Measurements from ENCODE around the gene PKHD1.

- TF ChIP-seq SIN3A (conservative IDR thresholded peaks at IDR 0.05 in 1 of 2, IDR thresholded peaks at IDR 0.05 in 1 of 2; ENCODE audit: low read depth in 1 of 2, low read length in 2 of 2) = no peak
- TF ChIP-seq JUN (IDR thresholded peaks at IDR 0.05; ENCODE audit: low read depth, low read length) = no peak
- no peak for TF ChIP-seq EGR1 (IDR thresholded peaks at IDR 0.05; ENCODE audit: borderline replicate concordance, low read depth, low read length)
- no peak for TF ChIP-seq CHD2 (IDR thresholded peaks at IDR 0.05; ENCODE audit: low read length)
- TF ChIP-seq USF2 (IDR thresholded peaks at IDR 0.05; ENCODE audit: low read length) = no peak
- TF ChIP-seq, protein P1, sequence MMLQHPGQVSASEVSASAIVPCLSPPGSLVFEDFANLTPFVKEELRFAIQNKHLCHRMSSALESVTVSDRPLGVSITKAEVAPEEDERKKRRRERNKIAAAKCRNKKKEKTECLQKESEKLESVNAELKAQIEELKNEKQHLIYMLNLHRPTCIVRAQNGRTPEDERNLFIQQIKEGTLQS (IDR thresholded peaks at IDR 0.05; ENCODE audit: insufficient read depth, low read depth, low read length) = no peak
- TF ChIP-seq CTCF (IDR thresholded peaks at IDR 0.05; ENCODE audit: control extremely low read depth in 1 of 3, insufficient read depth in 1 of 3, low read depth in 1 of 3, low read length in 3 of 3) = no peak
- no peak for TF ChIP-seq ZNF274 (IDR thresholded peaks at IDR 0.05; ENCODE audit: borderline replicate concordance, extremely low read depth, low read length)
- no peak for TF ChIP-seq POLR2AphosphoS5 (IDR thresholded peaks at IDR 0.05; ENCODE audit: low read depth, low read length)
- TF ChIP-seq SP1 (IDR thresholded peaks at IDR 0.05; ENCODE audit: low read depth, low read length) = no peak
- TF ChIP-seq TCF12 (IDR thresholded peaks at IDR 0.05; ENCODE audit: low read depth, low read length) = no peak
Observed at GRCh38 chr6:51702851-51703250, 384.6 kb downstream of the PKHD1 start.

All from H1 (cell line).